HG03457 (cell line): Measurements from ENCODE around the gene HIVEP3.

ENCODE experiments used
- ATAC-seq: cut with Tn5 transposase; IDR thresholded peaks from one replicate; pipeline ENCODE4 v1.9.1; 2021; ENCODE audit warnings: moderate number of reproducible peaks; ENCODE audit not compliant: unreplicated experiment

The HIVEP3 gene

GRCh38 chr1:41816061-41816460 lies 102.7 kb downstream of the HIVEP3 start:
- no peak for ATAC-seq

- ATAC-seq = no peak
Observed at GRCh38 chr1:41813755-41814745, 104.7 kb downstream of the HIVEP3 start.

DNA sequence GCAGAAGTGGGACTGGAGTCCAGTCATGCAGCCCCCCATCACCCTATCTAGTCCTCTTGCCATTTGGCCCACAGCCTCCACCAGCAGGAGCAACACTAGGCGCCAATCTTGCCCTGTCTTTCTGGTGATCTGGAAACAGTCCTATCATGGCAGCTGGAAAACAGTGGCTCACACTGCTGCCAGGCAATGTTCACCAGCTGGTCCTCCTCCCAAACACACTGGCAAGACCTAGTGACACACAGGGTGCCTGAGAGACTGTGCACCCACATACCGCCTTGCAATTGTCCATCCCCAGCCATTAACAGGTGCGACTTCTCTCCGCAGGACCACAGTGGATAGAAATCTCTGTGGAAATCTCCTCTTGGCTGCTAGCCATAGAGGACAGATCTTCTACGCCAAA lies 105.5 kb downstream of the HIVEP3 start:
- no peak for ATAC-seq

DNA sequence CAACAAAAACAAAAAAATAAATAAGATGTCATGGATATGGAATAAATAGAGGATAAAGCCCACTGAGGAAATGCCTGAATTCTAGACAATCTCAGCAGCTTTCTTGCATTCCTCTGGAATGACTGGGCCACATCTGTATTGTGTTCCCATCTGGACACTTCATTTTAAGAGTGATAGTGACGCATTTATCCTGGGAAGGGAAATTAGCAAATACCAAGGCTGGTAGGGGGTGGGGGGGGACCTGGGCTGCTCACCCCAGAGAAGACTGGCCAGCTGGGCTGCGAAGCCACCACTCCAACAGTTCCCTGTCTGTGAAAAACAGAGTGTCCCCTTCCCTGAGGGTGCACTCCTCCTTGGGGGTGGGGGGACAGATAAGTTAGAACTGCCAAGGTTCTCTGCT lies 106.3 kb downstream of the HIVEP3 start:
- ATAC-seq = no peak

DNA sequence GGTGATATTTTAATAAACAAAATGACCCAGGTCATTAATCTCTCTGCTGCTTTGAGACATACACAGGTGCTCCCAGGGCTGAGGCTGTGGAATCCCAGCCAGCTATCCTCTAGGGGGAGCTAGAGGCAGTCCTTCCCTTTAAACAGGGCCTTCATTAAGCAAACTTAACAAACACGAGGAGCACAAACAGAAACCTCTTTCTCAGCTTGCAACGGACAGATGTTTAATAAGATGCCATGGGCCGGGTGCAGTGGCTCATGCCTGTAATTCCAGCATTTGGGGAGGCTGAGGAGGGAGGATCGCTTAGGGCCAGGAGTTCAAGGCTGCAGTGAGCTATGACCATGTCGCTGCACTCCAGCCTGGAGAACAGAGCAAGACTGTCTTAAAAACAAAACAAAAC lies 106.7 kb downstream of the HIVEP3 start:
- no peak for ATAC-seq

- no peak for ATAC-seq
Observed at GRCh38 chr1:41811051-41811795, 107.5 kb downstream of the HIVEP3 start.

DNA sequence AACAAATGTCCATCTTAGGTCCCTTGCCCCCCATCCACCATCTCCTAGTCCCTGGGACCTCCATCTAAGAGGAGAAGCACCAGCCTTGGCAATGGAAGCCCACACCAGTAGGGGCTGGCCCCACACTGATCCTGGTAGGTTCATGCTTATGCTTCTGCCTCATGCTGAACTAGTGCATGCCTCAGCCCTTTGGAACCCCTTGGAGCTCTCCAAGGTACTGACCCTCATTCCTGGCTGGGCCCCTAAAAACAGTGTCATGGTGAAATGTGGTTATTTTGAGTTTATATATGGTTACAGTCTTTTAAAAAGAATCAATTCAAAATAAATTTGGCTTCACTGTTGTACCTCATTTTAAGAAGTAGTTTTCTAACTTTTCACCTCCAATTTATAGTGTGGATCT lies 108.3 kb downstream of the HIVEP3 start:
- ATAC-seq = no peak

DNA sequence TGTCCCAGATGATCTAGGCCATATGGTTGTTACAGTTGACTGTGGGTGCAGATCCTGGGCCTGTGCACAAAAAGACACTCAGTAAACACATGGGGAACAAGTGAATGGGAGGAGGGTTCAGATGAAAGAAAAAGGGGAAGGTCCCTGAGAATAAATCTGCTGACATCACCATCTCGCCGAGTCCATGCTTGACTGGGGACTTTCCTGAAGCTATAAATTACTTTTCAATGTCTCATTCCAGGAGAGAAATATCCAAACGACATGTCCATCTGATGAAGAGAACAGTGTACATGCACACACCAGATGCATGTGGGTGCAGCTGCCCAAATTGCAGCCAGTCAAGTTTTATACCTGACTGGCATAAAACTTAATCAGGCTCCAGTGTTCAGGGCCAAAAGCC lies 109.0 kb downstream of the HIVEP3 start:
- no peak for ATAC-seq

GRCh38 chr1:41807390-41807789 lies 111.3 kb downstream of the HIVEP3 start:
- ATAC-seq = no peak

DNA sequence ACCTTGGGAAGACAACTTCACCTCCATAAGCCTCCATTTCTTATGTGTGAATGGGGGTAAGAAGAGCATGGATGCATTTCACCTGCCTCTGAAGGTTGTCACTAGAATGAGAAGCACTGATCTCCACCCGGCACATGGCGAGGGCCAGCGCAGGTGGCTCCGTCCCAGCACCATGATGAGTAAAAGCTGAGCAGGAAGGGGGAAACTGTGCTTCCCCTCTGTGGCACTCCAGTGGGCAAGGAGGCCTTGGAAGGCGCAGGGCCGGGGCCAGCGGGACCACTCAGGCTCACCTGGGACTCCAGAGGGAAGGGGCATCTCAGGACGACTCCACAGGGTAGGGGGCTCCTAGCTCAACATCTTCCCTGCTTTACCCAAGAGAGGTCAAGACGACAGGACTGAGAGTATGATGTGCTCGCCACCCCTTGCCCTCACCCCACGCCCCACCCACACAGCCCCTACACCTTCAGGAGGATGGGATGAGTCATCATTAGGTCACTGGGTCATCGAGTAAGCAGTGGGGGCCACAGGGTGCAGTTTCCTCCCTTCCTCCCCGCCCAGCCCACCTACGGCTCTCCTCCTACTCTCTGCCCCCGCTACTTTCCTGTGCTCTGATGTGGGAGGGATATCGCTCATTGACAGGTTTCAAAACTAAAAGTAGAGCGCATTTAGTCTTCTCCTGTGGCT lies 112.1 kb downstream of the HIVEP3 start:
- ATAC-seq = no peak

DNA sequence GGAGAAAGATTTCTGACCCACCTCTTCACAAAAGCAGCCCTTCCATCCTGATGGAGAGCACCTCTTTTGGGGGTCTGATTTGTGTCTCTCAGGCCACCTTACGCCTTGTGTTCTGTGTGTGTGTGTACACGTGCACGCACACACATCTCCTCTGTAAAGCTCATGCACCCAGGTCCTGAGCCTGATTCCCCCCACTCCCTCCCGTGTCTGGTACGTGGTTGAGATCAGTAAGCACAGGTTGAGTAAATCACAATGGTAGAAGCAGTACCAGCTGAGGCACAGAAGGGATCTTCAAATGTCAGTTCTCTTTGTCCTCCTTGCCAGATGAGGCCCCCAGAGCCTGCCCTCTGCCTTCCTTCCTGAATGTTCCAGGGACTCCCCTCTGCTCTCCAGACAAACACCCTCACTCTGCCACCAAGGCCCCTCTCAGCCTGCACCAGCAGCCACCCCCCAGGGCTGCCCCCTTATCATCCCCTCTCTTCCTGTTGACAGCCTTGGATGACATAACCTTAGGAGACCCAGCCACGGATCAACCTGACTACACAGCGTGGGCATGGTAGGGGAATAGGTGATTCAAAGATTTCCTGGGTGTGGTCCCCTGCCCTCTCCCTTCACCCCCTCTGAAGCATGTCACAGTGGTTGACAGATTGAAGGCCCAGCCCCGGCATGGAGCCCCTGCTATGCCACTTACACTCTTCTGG lies 112.8 kb downstream of the HIVEP3 start:
- ATAC-seq = no peak

- ATAC-seq = no peak
Observed at GRCh38 chr1:41804176-41804575, 114.5 kb downstream of the HIVEP3 start.

DNA sequence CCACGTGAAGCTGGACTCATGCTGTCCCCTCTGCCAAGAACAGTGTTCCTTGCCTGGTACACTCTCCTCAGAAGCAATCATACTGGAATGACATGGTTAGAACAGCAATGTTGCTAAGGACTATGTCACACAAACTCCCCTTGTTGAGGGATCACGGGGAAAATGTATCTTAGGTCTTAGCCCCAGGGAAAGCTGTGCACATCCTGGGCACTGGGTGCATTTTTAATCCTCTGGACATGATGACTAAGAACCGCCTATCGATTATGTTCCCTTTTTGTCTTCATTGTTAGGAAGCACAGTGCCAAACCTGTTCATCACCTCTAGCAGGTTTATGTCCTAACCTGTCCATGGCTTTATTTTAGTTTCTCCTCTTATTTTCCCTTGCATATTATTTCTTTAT lies 115.1 kb downstream of the HIVEP3 start:
- no peak for ATAC-seq

- ATAC-seq = no peak
Observed at GRCh38 chr1:41802532-41803501, 115.9 kb downstream of the HIVEP3 start.

GRCh38 chr1:41800311-41800829 lies 118.4 kb downstream of the HIVEP3 start:
- ATAC-seq = no peak

DNA sequence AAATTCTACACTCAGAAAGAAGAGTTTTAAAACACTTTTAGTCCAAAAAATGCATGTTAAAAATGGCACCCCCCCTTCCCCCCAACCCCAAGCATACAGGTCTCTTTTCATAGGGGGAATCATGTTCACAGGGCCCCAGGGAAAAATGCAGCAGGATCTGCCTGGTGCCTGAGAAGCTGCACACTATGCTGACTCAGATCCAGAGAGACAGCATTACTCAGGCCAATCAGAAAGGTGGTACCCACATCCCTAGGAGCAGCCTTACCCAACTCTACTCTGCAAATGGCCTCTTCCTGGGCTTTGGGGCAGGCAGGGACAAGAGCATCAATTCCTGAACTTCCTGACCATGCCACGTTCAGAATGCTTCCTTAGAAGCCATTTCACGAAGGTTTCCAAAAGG lies 119.0 kb downstream of the HIVEP3 start:
- no peak for ATAC-seq

- no peak for ATAC-seq
Observed at GRCh38 chr1:41799205-41799604, 119.5 kb downstream of the HIVEP3 start.

DNA sequence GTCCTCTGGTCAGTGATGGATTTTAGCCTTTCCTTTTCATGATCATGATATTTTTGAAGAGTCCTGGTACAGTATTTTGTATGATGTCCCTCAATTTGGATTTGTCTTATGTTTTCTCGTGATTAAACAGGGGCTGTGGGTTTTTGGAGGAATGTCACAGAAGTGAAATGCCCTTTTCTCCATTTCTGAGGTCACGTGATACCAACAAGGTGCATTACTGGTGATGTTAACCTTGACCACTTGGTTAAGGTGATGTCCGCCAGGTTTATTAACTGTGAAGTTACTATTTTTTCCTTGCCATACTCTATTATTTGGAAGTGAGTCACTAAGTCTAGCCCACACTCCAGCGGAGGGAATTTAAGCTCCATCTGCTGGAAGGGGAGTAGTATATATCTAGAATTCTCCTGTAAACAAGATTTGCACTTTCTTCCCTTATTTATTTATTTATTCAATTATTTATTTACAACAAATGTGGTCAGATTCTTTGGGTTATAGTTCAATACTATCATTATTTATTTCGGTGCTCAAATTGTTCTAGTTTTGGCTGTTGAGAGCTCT lies 123.4 kb downstream of the HIVEP3 start:
- ATAC-seq = no peak

GRCh38 chr1:41794031-41794430 lies 124.7 kb downstream of the HIVEP3 start:
- ATAC-seq = no peak
